ENCODE measurements around the gene LRPPRC.
A peak's percentile ranks its signal among the peaks of the same experiment; 100 is the strongest.
"Not testable (repeated sequence)": the region's sequence is repeated elsewhere in the genome, so short reads cannot be mapped to it uniquely, and the experiment has no call there.

The LRPPRC gene

DNA sequence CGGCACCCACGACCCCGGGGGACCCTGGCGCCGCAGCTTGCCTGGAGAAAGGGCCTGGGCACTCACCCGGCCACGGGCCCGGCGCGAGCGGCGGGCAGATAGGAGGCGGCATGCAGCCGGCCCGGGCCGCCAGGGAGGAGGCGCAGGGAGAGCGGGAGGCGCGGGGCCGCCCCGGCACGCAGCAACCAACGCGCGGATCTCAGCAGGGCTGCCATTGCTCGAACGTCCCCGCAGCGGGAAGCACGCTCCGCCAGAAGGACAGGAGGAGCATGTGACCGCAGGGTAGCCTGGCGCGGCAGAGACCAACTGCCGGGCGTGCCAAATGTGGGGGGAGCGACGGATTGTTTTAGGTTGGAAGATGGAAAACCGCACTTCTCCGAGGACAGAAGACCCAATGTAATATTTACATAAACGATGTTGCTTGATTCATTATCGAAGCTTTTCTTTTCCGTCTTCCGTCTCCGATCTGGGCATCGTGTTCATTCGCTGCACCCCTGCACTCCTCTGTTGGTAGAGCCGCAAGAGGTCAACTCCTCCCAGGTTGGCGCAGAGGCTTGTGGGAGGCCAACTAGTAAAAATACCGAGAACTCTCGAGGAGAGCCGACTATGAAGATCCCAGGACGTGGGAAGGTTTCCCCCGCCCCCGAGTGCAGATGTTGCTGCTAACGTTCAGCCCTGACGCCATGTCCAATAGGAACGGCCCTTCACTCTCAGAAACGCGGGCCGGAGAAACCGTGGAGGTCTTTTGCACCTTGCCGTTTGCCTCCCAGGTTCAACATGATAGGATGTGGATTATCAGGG is at the start of gene LRPPRC:
Gene LRPPRC, minus strand, starts transcription at position 257 of the 801 bp plus-strand sequence. Its CDS starts 42 bp downstream, at position 215.
- peaks cover 4% of the 10 kb centered on the region for H3K36me3 ChIP-seq (ENCODE audit: control insufficient read depth, insufficient read depth, low read length)
- H3K4me3 ChIP-seq (ENCODE audit: low read length), result peak within 1 kb of the TSS; percentile 100
- peaks cover 6% of the 10 kb centered on the region for H3K4me1 ChIP-seq (ENCODE audit: control insufficient read depth, insufficient read depth, low read length)
- peak within 1 kb of the TSS; percentile 76 for H3K9ac ChIP-seq (ENCODE audit: low read length)
- H3K27ac ChIP-seq (ENCODE audit: low read depth, low read length), result peak within 1 kb of the TSS; percentile 91
- H3K27me3 ChIP-seq (ENCODE audit: control insufficient read depth, insufficient read depth, low read length), result no peaks in the 10 kb centered on the region

GRCh38 chr2:44045061-44045460 is 49.3 kb upstream of the LRPPRC start:
- Histone ChIP-seq H3K27ac (ENCODE audit: low read depth, low read length) (no peak overlapping the region), H3K4me1 (ENCODE audit: control insufficient read depth, insufficient read depth, low read length) (no peaks in the 10 kb centered on the region)

DNA sequence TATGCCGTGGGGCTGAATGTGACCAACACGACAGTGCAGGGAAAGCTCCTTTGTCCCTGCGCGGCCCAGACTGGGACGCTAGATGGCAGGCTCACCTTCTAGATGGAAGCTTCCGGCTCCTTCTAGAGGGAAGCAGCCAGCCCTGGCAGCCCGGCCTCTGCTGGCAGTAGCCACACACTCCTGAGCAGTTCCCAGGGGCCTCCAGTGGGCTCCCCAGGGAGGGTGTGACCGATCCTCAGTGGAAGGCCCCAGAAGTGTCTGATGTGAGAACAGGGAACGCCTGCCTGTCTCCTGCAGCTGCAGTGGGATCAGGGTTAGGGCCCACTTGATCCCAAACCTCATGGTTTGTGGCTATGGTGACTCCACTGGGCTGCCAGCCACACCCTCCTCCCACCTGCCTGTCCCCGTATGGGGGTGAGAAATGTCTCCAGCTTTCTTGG is 48.5 kb upstream of the LRPPRC start:
- H3K4me1 ChIP-seq (ENCODE audit: control insufficient read depth, insufficient read depth, low read length), result no peaks in the 10 kb centered on the region
- H3K9ac ChIP-seq (ENCODE audit: low read length), result no peak overlapping the region
- no peak overlapping the region for H3K27ac ChIP-seq (ENCODE audit: low read depth, low read length)

More at GRCh38 chr2:44045061-44045460, 49.3 kb upstream of the LRPPRC start:
- H3K9ac ChIP-seq (ENCODE audit: low read length), result no peak overlapping the region
- H3K36me3 ChIP-seq (ENCODE audit: control insufficient read depth, insufficient read depth, low read length), result no peaks in the 10 kb centered on the region
- H3K27me3 ChIP-seq (ENCODE audit: control insufficient read depth, insufficient read depth, low read length), result no peaks in the 10 kb centered on the region
- H3K4me3 ChIP-seq (ENCODE audit: low read length), result no peak overlapping the region

DNA sequence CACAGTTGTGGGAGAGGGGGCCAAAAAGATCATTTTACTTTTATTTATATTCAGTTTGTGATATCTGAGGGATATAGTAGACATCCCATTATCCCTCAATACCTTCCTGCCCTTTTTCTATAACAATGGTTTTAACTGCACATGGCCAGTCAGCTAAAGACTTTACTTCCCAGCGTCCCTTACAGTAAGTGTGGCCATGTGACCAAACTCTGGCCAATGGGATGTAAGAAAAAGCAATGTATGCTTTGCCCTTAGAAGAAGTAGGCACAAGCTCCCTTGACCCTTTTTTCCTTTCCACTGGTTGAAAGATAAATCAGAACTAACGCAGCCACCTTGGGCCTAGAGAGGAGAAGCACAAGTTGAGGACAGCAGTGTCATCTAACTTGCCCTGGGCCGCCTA is 44.6 kb upstream of the LRPPRC start:
- no peaks in the 10 kb centered on the region for H3K4me1 ChIP-seq (ENCODE audit: control insufficient read depth, insufficient read depth, low read length)
- no peak overlapping the region for H3K27ac ChIP-seq (ENCODE audit: low read depth, low read length)
- no peak overlapping the region for H3K4me3 ChIP-seq (ENCODE audit: low read length)
- H3K27me3 ChIP-seq (ENCODE audit: control insufficient read depth, insufficient read depth, low read length), result no peaks in the 10 kb centered on the region
- no peak overlapping the region for H3K9ac ChIP-seq (ENCODE audit: low read length)
- no peaks in the 10 kb centered on the region for H3K36me3 ChIP-seq (ENCODE audit: control insufficient read depth, insufficient read depth, low read length)

More for the DNA sequence above, 48.5 kb upstream of the LRPPRC start:
- no peaks in the 10 kb centered on the region for H3K36me3 ChIP-seq (ENCODE audit: control insufficient read depth, insufficient read depth, low read length)
- no peaks in the 10 kb centered on the region for H3K27me3 ChIP-seq (ENCODE audit: control insufficient read depth, insufficient read depth, low read length)
- no peak overlapping the region for H3K4me3 ChIP-seq (ENCODE audit: low read length)

DNA sequence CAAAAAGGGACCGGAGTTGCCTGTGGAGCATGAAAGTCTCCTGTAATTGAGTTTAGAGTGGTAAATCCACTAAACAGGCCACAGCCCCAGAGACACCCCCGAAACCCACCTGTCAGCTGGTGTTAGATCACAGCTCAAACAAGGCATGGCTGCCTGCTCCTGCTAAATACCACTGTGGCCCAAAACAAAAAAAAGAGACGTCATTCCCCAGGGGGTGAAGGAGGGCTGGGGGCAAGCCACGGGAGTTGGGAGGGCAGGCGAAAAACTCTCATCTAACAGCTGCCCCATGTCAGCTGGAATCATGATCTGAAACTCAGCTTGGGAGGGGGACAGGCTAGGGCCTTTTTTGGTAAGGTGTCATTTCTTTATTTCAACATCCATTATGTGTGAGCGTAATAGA is 42.5 kb upstream of the LRPPRC start:
- no peaks in the 10 kb centered on the region for H3K4me1 ChIP-seq (ENCODE audit: control insufficient read depth, insufficient read depth, low read length)
- no peaks in the 10 kb centered on the region for H3K36me3 ChIP-seq (ENCODE audit: control insufficient read depth, insufficient read depth, low read length)
- no peaks in the 10 kb centered on the region for H3K27me3 ChIP-seq (ENCODE audit: control insufficient read depth, insufficient read depth, low read length)
- no peak overlapping the region for H3K27ac ChIP-seq (ENCODE audit: low read depth, low read length)
- H3K4me3 ChIP-seq (ENCODE audit: low read length), result no peak overlapping the region
- H3K9ac ChIP-seq (ENCODE audit: low read length), result no peak overlapping the region

DNA sequence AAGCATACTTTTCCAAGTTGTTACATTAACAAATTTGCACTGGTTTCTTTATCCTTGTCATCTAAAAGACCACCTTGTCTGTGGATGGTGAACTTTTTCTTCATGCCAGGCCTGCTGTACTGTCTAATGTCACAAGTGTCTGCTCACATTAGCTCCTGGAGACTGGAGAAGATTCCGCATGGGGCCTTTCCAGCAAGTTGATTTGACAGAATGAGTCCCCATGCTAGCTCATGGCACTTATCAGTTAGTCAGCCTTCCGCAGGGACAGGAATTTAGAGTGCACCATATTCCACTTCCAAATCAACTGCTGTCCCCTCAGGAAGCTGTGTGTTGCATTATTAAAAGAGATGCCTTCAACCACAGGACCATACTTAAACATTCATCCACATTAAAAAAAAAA is 41.4 kb upstream of the LRPPRC start:
- Histone ChIP-seq H3K4me1 (ENCODE audit: control insufficient read depth, insufficient read depth, low read length) (no peaks in the 10 kb centered on the region), H3K27ac (ENCODE audit: low read depth, low read length) (no peak overlapping the region), H3K9ac (ENCODE audit: low read length) (no peak overlapping the region), H3K4me3 (ENCODE audit: low read length) (no peak overlapping the region), H3K36me3 (ENCODE audit: control insufficient read depth, insufficient read depth, low read length) (no peaks in the 10 kb centered on the region), H3K27me3 (ENCODE audit: control insufficient read depth, insufficient read depth, low read length) (no peaks in the 10 kb centered on the region)

DNA sequence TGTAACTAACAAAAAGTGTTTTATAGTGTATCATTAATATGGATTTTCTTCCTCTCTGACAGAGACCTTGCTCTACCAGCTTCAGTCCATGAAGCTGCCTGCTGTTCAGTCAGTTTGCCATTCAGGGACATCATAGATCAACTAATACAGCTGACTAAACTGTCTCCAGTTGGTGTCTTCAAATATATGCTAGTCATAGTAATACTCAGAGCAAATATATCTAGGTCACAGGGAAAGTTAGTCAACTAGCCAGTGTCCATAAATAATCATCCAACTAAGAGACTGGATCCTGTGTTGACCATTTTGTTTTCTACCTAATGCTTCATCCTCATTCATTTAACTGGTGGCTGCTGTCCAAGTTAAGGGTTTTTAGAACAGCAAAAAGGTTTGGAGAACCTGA is 38.2 kb upstream of the LRPPRC start:
- H3K36me3 ChIP-seq (ENCODE audit: control insufficient read depth, insufficient read depth, low read length), result no peaks in the 10 kb centered on the region
- H3K27ac ChIP-seq (ENCODE audit: low read depth, low read length), result no peak overlapping the region
- H3K27me3 ChIP-seq (ENCODE audit: control insufficient read depth, insufficient read depth, low read length), result no peaks in the 10 kb centered on the region
- no peaks in the 10 kb centered on the region for H3K4me1 ChIP-seq (ENCODE audit: control insufficient read depth, insufficient read depth, low read length)
- H3K4me3 ChIP-seq (ENCODE audit: low read length), result no peak overlapping the region
- H3K9ac ChIP-seq (ENCODE audit: low read length), result no peak overlapping the region

DNA sequence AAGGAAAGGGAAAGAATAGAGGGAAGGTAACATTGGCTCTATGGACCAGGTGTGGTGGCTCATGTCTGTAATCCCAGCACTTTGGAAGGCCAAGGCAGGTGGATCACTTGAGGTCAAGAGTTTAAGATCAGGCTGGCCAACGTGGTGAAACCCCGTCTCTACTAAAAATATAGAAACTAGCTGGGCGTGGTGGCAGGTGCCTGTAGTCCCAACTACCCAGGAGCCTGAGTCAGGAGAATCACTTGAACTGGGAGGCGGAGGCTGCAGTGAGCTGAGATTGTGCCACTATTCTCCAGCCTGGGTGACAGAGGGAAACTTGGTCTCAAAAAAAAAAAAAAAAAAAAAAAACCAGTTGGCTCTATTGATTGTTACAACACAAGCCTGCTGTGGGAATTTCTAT is 31.3 kb upstream of the LRPPRC start:
- not testable (repeated sequence) for H3K27ac ChIP-seq (ENCODE audit: low read depth, low read length); H3K4me1 ChIP-seq (ENCODE audit: control insufficient read depth, insufficient read depth, low read length); H3K27me3 ChIP-seq (ENCODE audit: control insufficient read depth, insufficient read depth, low read length); H3K36me3 ChIP-seq (ENCODE audit: control insufficient read depth, insufficient read depth, low read length); H3K4me3 ChIP-seq (ENCODE audit: low read length); H3K9ac ChIP-seq (ENCODE audit: low read length)

- Histone ChIP-seq H3K36me3 (ENCODE audit: control insufficient read depth, insufficient read depth, low read length) (no peaks in the 10 kb centered on the region), H3K4me1 (ENCODE audit: control insufficient read depth, insufficient read depth, low read length) (no peaks in the 10 kb centered on the region), H3K4me3 (ENCODE audit: low read length) (no peak overlapping the region), H3K27me3 (ENCODE audit: control insufficient read depth, insufficient read depth, low read length) (no peaks in the 10 kb centered on the region), H3K27ac (ENCODE audit: low read depth, low read length) (no peak overlapping the region), H3K9ac (ENCODE audit: low read length) (no peak overlapping the region)
Observed at GRCh38 chr2:44016282-44016681, 20.5 kb upstream of the LRPPRC start.

- Histone ChIP-seq H3K36me3 (ENCODE audit: control insufficient read depth, insufficient read depth, low read length) (no peaks in the 10 kb centered on the region), H3K4me1 (ENCODE audit: control insufficient read depth, insufficient read depth, low read length) (no peaks in the 10 kb centered on the region), H3K27ac (ENCODE audit: low read depth, low read length) (no peak overlapping the region), H3K27me3 (ENCODE audit: control insufficient read depth, insufficient read depth, low read length) (no peaks in the 10 kb centered on the region), H3K4me3 (ENCODE audit: low read length) (no peak overlapping the region), H3K9ac (ENCODE audit: low read length) (no peak overlapping the region)
Observed at GRCh38 chr2:44015239-44015638, 19.4 kb upstream of the LRPPRC start.

- not testable (repeated sequence) for H3K36me3 ChIP-seq (ENCODE audit: control insufficient read depth, insufficient read depth, low read length); H3K4me1 ChIP-seq (ENCODE audit: control insufficient read depth, insufficient read depth, low read length); H3K27ac ChIP-seq (ENCODE audit: low read depth, low read length); H3K27me3 ChIP-seq (ENCODE audit: control insufficient read depth, insufficient read depth, low read length); H3K4me3 ChIP-seq (ENCODE audit: low read length); H3K9ac ChIP-seq (ENCODE audit: low read length)
Observed at GRCh38 chr2:44013205-44013604, 17.4 kb upstream of the LRPPRC start.

- H3K4me3 ChIP-seq (ENCODE audit: low read length), result no peak overlapping the region
- H3K36me3 ChIP-seq (ENCODE audit: control insufficient read depth, insufficient read depth, low read length), result no peaks in the 10 kb centered on the region
- no peak overlapping the region for H3K9ac ChIP-seq (ENCODE audit: low read length)
- no peak overlapping the region for H3K27ac ChIP-seq (ENCODE audit: low read depth, low read length)
- no peaks in the 10 kb centered on the region for H3K4me1 ChIP-seq (ENCODE audit: control insufficient read depth, insufficient read depth, low read length)
- no peaks in the 10 kb centered on the region for H3K27me3 ChIP-seq (ENCODE audit: control insufficient read depth, insufficient read depth, low read length)
Observed at GRCh38 chr2:44010266-44010665, 14.5 kb upstream of the LRPPRC start.

DNA sequence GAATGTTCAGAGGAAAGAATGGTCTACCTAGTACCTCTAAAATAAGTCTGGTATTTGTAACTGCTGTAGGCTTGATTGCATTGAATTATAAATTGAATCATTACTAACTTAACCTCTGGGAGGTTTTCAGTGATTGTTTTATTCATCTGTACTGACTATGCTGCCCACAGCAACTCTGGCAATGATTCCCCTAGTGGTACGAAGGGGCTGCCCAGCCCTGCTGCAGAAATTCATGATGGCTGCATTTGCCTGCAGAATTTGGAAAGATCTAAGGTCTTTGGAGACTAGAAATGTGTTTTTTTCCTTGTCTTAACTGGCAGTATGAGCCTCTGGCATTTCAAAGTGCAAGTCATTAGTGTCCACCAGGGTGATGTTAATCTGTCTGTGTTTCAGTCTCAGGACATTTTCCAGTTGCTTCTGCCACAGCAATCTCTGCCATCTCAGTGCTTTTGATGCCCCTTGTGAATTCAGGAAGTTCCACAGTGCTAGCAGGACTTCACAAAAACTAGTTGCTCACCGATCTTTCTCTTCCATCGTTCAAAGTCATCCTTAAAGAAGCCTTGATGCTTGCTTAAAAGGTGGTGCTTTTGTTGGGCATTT is 13.4 kb upstream of the LRPPRC start:
- no peak overlapping the region for H3K27ac ChIP-seq (ENCODE audit: low read depth, low read length)
- no peaks in the 10 kb centered on the region for H3K4me1 ChIP-seq (ENCODE audit: control insufficient read depth, insufficient read depth, low read length)
- H3K9ac ChIP-seq (ENCODE audit: low read length), result no peak overlapping the region
- no peaks in the 10 kb centered on the region for H3K36me3 ChIP-seq (ENCODE audit: control insufficient read depth, insufficient read depth, low read length)
- no peak overlapping the region for H3K4me3 ChIP-seq (ENCODE audit: low read length)
- no peaks in the 10 kb centered on the region for H3K27me3 ChIP-seq (ENCODE audit: control insufficient read depth, insufficient read depth, low read length)
